ENCODE results near the gene ELK3.

ELK3 gene

DNA sequence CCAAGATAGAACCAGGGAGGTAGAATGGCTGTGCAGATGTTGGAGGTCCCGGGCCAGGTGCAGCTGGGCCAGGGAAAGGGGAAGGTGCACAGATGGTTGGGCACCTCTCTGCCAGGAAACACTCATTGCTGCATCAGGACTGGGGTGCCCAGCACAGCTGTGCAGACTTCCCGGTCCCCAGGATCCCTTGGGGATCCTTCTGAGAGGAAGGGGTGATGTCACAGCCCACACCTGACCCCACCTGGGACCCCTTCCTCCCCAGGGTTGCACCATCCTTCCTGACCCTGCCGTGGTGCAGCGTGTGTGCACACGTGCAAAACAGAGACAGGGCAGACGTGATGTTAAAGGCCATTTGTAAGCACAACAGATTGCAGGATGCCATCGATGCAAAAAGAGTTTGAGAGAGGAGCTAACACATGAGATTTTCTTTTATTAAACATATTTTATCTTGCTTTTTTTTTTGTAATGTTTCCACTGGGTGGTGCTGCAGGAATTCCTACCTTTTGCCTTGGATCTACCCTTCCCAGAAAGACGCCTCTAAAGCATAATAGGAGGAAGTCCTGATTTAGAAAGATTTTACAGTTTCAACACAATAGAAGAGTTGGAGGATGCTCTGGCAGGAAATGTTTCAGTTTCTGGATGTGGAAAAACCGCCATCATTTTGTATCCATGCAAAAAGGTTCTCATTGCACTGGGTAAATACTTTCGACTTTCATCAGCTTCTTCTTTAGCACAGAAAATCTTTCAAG lies 14.8 kb downstream of the ELK3 start:
- Histone ChIP-seq H3K36me3 (replicated peaks) (peaks cover 11% of the 10 kb centered on the region), H3K27me3 (replicated peaks) (no peaks in the 10 kb centered on the region), H3K4me3 (ENCODE audit: low read depth, low read length) (no peak overlapping the region), H3K27ac (peak overlapping the region; percentile 89)
- DNase-seq = no peak
- TF ChIP-seq, protein P1, sequence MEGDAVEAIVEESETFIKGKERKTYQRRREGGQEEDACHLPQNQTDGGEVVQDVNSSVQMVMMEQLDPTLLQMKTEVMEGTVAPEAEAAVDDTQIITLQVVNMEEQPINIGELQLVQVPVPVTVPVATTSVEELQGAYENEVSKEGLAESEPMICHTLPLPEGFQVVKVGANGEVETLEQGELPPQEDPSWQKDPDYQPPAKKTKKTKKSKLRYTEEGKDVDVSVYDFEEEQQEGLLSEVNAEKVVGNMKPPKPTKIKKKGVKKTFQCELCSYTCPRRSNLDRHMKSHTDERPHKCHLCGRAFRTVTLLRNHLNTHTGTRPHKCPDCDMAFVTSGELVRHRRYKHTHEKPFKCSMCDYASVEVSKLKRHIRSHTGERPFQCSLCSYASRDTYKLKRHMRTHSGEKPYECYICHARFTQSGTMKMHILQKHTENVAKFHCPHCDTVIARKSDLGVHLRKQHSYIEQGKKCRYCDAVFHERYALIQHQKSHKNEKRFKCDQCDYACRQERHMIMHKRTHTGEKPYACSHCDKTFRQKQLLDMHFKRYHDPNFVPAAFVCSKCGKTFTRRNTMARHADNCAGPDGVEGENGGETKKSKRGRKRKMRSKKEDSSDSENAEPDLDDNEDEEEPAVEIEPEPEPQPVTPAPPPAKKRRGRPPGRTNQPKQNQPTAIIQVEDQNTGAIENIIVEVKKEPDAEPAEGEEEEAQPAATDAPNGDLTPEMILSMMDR (IDR thresholded peaks at IDR 0.05; ENCODE audit: low read depth, low read length, missing control alignments) = peak; percentile 21
- in situ Hi-C loops (cut with HindIII; ENCODE audit: low pct_ligation_motif_present, low sequenced_read_pairs) = loop anchor here (25.0 kb wide), 1 partner anchor 147 kb away; no protein-coding TSS in a partner anchor

DNA sequence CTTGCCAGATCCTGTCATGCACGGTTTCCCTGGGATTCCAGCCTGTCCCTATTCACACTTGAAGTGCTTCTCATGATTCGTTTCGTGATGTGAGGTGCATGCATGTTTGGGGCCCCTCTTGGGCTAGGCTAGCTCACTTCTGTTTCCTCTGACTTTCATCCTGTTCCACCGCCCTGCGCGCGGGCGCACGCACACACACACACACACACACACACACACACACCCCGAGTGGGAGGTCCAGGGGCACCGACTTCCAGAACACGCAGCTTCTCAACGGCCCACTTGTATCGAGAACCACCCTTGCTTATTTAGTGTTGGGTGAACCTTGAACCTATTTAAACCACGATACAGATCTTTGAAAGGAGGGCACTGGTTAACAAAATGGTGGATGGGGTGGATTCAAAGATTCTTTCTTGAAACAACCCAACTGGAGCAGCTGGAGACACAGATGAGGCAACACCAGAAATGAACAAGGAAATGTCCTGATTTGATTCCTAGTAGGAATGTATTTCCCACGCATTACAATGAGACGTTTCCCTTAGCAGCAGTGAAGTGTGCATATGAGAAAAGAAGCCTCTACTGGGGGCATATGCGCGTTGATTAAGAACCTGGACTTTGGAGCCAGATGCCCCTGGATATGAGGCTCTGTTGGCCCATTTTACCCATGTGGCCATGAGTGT lies 16.3 kb downstream of the ELK3 start:
- peak overlapping the region; percentile 89 for H3K27ac ChIP-seq
- TF ChIP-seq, protein P1 (IDR thresholded peaks at IDR 0.05; ENCODE audit: low read depth, low read length, missing control alignments) = no peak
- peaks cover 10% of the 10 kb centered on the region for H3K36me3 ChIP-seq (replicated peaks)
- DNase-seq = no peak
- in situ Hi-C loops (cut with HindIII; ENCODE audit: low pct_ligation_motif_present, low sequenced_read_pairs) = loop anchor here (25.0 kb wide), 1 partner anchor 148 kb away; no protein-coding TSS in a partner anchor
- H3K4me3 ChIP-seq (ENCODE audit: low read depth, low read length) = no peak overlapping the region
- no peaks in the 10 kb centered on the region for H3K27me3 ChIP-seq (replicated peaks)

DNA sequence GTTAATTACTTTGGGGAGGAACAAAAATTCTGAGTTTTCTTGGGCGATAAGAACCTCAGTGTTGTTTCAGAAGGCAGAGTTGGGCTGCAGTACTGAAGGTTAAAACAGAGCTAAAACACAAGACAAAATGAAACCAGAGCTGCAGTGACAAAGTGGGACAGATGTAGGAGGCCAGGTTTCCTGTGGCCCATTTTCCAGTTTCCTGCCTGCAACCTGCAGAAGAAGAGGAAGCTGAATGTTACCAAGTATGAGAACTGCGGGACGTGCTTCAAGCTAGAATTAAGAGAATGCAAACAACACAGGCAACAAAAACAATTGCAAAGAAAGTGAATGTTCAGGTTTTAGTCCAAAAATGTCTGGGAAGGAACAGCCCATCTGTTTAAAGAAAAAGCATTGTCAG lies 17.8 kb downstream of the ELK3 start:
- TF ChIP-seq, protein P1 (IDR thresholded peaks at IDR 0.05; ENCODE audit: low read depth, low read length, missing control alignments) = no peak
- Histone ChIP-seq H3K36me3 (replicated peaks) (peaks cover 17% of the 10 kb centered on the region), H3K27ac (no peak overlapping the region), H3K4me3 (ENCODE audit: low read depth, low read length) (no peak overlapping the region), H3K27me3 (replicated peaks) (no peaks in the 10 kb centered on the region)
- in situ Hi-C loops (cut with HindIII; ENCODE audit: low pct_ligation_motif_present, low sequenced_read_pairs) = loop anchor here (25.0 kb wide), 1 partner anchor 150 kb away; no protein-coding TSS in a partner anchor
- DNase-seq = no peak

DNA sequence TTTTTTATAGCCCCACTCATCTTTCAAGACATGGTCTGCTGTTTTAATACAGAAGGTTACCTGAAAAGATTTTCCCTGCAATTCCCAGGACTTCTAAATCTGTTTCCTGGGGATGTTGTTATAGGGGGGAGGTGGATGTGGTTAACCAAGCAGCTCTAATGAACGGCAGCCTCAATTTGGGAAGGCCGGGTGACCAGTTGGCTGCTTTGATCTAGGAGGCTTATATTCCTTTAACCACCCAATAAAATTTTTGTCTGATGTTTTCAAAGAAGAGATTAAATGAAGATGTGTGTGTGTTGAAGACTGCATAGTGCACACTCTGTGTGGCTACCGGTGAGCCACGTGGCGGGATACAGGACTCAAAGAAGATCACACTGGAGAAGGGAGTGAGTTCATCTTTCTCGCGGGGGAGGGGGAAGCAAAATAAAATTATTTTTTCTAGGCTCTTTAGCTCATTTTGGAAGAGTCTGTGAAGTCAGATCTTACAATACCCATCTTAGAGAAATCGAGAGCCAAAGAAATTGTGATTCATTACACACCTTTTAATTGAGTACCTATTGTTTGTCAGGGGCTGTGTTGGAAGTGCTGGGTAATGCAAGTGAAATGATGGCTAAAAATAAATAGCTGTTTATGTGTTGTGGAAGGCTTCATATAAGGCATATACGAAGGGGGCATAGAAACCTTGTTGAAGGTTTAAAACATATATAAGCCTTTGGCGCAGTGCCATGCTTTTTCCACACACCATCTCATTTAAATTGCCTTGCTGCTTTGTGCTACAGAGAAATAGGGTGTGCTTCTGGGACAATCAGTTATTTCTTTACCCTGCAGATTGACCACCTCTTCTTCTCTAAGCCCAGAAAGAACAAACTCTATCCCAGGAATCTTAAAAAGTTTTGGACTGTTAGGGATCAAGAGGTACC lies 18.5 kb downstream of the ELK3 start:
- no peak for DNase-seq
- in situ Hi-C loops (cut with HindIII; ENCODE audit: low pct_ligation_motif_present, low sequenced_read_pairs) = loop anchor here (25.0 kb wide), 1 partner anchor 150 kb away; no protein-coding TSS in a partner anchor
- H3K4me3 ChIP-seq (ENCODE audit: low read depth, low read length) = no peak overlapping the region

DNA sequence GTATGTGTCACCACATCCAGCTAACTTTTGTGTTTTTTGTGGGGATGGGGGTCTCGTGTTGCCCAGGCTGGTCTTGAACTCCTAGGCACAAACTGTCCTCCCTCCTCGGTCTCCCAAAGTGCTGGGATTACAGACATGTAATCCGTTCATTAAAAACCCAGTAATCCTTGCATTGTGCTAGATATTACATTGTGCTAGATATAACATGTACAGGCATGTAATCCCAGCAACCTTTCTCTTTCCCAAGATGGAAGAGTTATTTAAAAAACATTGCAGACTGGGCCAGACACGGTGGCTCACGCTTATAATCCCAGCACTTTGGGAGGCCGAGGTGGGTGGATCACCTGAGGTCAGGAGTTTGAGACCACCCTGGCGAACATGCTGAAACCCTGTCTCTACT lies 19.7 kb downstream of the ELK3 start:
- H3K27ac ChIP-seq = no peak overlapping the region
- in situ Hi-C loops (cut with HindIII; ENCODE audit: low pct_ligation_motif_present, low sequenced_read_pairs) = loop anchor here (25.0 kb wide), 1 partner anchor 152 kb away; no protein-coding TSS in a partner anchor
- no peak for DNase-seq
- no peak overlapping the region for H3K4me3 ChIP-seq (ENCODE audit: low read depth, low read length)
- peaks cover 17% of the 10 kb centered on the region for H3K36me3 ChIP-seq (replicated peaks)
- no peaks in the 10 kb centered on the region for H3K27me3 ChIP-seq (replicated peaks)
- TF ChIP-seq, protein P1 (IDR thresholded peaks at IDR 0.05; ENCODE audit: low read depth, low read length, missing control alignments) = no peak

More for the DNA sequence above, 18.5 kb downstream of the ELK3 start:
- Histone ChIP-seq H3K27me3 (replicated peaks) (no peaks in the 10 kb centered on the region), H3K27ac (peak overlapping the region; percentile 4), H3K36me3 (replicated peaks) (peaks cover 17% of the 10 kb centered on the region)
- TF ChIP-seq, protein P1 (IDR thresholded peaks at IDR 0.05; ENCODE audit: low read depth, low read length, missing control alignments) = no peak

Data from brain microvascular endothelial cell (primary cell).